GM12892 (cell line): ENCODE results near the gene TAF1C.

ENCODE experiments used
- POLR2A ChIP-seq: IDR thresholded peaks from 2 replicates; pipeline ENCODE4 v1.6.1; 2011; ENCODE audit warnings: low read depth, low read length, control low read depth
- POLR2AphosphoS5 ChIP-seq: IDR thresholded peaks from 2 replicates; pipeline ENCODE4 v1.6.1; 2011; ENCODE audit warnings: low read depth, low read length, control low read depth
- TAF1 ChIP-seq: IDR thresholded peaks from 2 replicates; pipeline ENCODE4 v1.6.1; 2011; ENCODE audit warnings: low read depth, mild to moderate bottlenecking, control low read depth, low read length, borderline replicate concordance

- TF ChIP-seq TAF1 (no peak), POLR2AphosphoS5 (no peak), POLR2A (no peak)
Measured at GRCh38 chr16:84218176-84218823, 31.4 kb upstream of the TAF1C start.
